Measurements from ENCODE around the gene SPATA13.

DNA sequence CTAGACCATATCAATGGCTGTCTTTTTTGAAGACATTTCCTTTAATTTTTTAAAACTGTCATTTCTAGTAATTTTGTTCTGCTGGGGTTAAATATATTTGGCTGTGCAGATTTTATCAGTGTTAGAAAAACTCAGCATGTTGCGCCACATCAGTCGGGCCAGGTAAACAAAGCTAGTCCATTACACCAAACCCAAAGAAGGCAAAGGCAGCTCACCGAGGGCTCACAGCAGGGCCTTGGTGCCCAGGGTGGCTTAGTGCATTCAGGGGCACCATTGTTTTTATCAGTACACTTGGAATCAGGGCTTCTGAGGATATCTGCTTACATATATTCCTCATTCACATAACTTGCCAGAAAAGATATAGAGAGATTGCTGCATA, 22.2 kb downstream of the SPATA13 start:
- no peak for TF ChIP-seq POLR2A (IDR thresholded peaks at IDR 0.05)
- TF ChIP-seq, protein P1, sequence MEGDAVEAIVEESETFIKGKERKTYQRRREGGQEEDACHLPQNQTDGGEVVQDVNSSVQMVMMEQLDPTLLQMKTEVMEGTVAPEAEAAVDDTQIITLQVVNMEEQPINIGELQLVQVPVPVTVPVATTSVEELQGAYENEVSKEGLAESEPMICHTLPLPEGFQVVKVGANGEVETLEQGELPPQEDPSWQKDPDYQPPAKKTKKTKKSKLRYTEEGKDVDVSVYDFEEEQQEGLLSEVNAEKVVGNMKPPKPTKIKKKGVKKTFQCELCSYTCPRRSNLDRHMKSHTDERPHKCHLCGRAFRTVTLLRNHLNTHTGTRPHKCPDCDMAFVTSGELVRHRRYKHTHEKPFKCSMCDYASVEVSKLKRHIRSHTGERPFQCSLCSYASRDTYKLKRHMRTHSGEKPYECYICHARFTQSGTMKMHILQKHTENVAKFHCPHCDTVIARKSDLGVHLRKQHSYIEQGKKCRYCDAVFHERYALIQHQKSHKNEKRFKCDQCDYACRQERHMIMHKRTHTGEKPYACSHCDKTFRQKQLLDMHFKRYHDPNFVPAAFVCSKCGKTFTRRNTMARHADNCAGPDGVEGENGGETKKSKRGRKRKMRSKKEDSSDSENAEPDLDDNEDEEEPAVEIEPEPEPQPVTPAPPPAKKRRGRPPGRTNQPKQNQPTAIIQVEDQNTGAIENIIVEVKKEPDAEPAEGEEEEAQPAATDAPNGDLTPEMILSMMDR (IDR thresholded peaks at IDR 0.05), result no peak

Measured in stomach (tissue), 4 donors.